ENCODE measurements around the gene CDK5. TPM values are rescaled to one million over a fixed set of nuclear protein-coding genes. Genes with fewer than 3 reads are reported as not detected.
A peak's percentile ranks its signal among the peaks of the same experiment; 100 is the strongest.

The CDK5 gene
- total and polyA plus RNA-seq, 2 donors from 2014 or later = 9.1 to 21.5 TPM

GRCh38 chr7:151069841-151070573, 12.3 kb upstream of the CDK5 start:
- Histone ChIP-seq H3K27ac (ENCODE audit: low read depth in 2 of 2, low read length in 2 of 2) (no peak overlapping the region), H3K4me3 (ENCODE audit: low read length in 3 of 3) (no peak overlapping the region), H3K9me3 (ENCODE audit: control insufficient read depth in 2 of 3, insufficient read depth in 1 of 3, low read length in 3 of 3) (no peaks in the 10 kb centered on the region), H3K27me3 (ENCODE audit: control insufficient read depth, insufficient read depth, low read length) (no peaks in the 10 kb centered on the region), H3K9ac (ENCODE audit: low read length in 3 of 3) (no peak overlapping the region), H3K4me1 (ENCODE audit: control insufficient read depth in 2 of 3, insufficient read depth in 2 of 3, low read depth in 1 of 3, low read length in 3 of 3) (no peaks in the 10 kb centered on the region), H3K36me3 (ENCODE audit: control insufficient read depth in 2 of 3, insufficient read depth in 3 of 3, low read length in 3 of 3) (peaks cover 4 to 54% (median 26%) of the 10 kb centered on the region in 3 donors)
- DNase-seq (peak in 1 of 5 donors; percentile 67), FAIRE-seq (no peak)
- TF ChIP-seq, protein P1, sequence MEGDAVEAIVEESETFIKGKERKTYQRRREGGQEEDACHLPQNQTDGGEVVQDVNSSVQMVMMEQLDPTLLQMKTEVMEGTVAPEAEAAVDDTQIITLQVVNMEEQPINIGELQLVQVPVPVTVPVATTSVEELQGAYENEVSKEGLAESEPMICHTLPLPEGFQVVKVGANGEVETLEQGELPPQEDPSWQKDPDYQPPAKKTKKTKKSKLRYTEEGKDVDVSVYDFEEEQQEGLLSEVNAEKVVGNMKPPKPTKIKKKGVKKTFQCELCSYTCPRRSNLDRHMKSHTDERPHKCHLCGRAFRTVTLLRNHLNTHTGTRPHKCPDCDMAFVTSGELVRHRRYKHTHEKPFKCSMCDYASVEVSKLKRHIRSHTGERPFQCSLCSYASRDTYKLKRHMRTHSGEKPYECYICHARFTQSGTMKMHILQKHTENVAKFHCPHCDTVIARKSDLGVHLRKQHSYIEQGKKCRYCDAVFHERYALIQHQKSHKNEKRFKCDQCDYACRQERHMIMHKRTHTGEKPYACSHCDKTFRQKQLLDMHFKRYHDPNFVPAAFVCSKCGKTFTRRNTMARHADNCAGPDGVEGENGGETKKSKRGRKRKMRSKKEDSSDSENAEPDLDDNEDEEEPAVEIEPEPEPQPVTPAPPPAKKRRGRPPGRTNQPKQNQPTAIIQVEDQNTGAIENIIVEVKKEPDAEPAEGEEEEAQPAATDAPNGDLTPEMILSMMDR (IDR thresholded peaks at IDR 0.05; ENCODE audit: borderline replicate concordance, extremely low read depth, insufficient read depth) = no peak
- intact Hi-C loops (cut with DNase I) = no loop called here

- TF ChIP-seq, protein P1 (IDR thresholded peaks at IDR 0.05; ENCODE audit: borderline replicate concordance, extremely low read depth, insufficient read depth) = no peak
- Histone ChIP-seq H3K9me3 (ENCODE audit: control insufficient read depth in 2 of 3, insufficient read depth in 1 of 3, low read length in 3 of 3) (no peaks in the 10 kb centered on the region), H3K27ac (ENCODE audit: low read depth in 2 of 2, low read length in 2 of 2) (no peak overlapping the region), H3K4me3 (ENCODE audit: low read length in 3 of 3) (no peak overlapping the region), H3K27me3 (ENCODE audit: control insufficient read depth, insufficient read depth, low read length) (no peaks in the 10 kb centered on the region), H3K9ac (ENCODE audit: low read length in 3 of 3) (no peak overlapping the region), H3K4me1 (ENCODE audit: control insufficient read depth in 2 of 3, insufficient read depth in 2 of 3, low read depth in 1 of 3, low read length in 3 of 3) (peaks cover 0 to 2% (median 0%) of the 10 kb centered on the region in 3 donors), H3K36me3 (ENCODE audit: control insufficient read depth in 2 of 3, insufficient read depth in 3 of 3, low read length in 3 of 3) (peaks cover 2 to 51% (median 21%) of the 10 kb centered on the region in 3 donors)
- FAIRE-seq (no peak), DNase-seq (no peak)
- intact Hi-C loops (cut with DNase I) = no loop called here
Measured at GRCh38 chr7:151068069-151068773, 10.5 kb upstream of the CDK5 start.

GRCh38 chr7:151066273-151066974, 8.7 kb upstream of the CDK5 start:
- no peak for FAIRE-seq
- no peak overlapping the region for H3K27ac ChIP-seq (ENCODE audit: low read depth in 2 of 2, low read length in 2 of 2)
- H3K27me3 ChIP-seq (ENCODE audit: control insufficient read depth, insufficient read depth, low read length) = no peaks in the 10 kb centered on the region

More at GRCh38 chr7:151066273-151066974, 8.7 kb upstream of the CDK5 start:
- Histone ChIP-seq H3K4me3 (ENCODE audit: low read length in 3 of 3) (no peak overlapping the region), H3K36me3 (ENCODE audit: control insufficient read depth in 2 of 3, insufficient read depth in 3 of 3, low read length in 3 of 3) (peaks cover 2 to 46% (median 21%) of the 10 kb centered on the region in 3 donors), H3K9ac (ENCODE audit: low read length in 3 of 3) (no peak overlapping the region), H3K4me1 (ENCODE audit: control insufficient read depth in 2 of 3, insufficient read depth in 2 of 3, low read depth in 1 of 3, low read length in 3 of 3) (peaks cover 0 to 6% (median 0%) of the 10 kb centered on the region in 3 donors), H3K9me3 (ENCODE audit: control insufficient read depth in 2 of 3, insufficient read depth in 1 of 3, low read length in 3 of 3) (no peaks in the 10 kb centered on the region)
- TF ChIP-seq, protein P1 (IDR thresholded peaks at IDR 0.05; ENCODE audit: borderline replicate concordance, extremely low read depth, insufficient read depth) = no peak
- intact Hi-C loops (cut with DNase I) = no loop called here
- peak in 1 of 5 donors; percentile 72 for DNase-seq
